CD4-positive, alpha-beta T cell treated with Interleukin-17A for 1 hour (primary cell): ENCODE data around the gene SLC9A7.
"Not testable (repeated sequence)": the region's sequence is repeated elsewhere in the genome, so short reads cannot be mapped to it uniquely, and the experiment has no call there.

ENCODE experiments used
- DNase-seq: peaks from one replicate; pipeline ENCODE4 v3.0.0-alpha.2; 2020

SLC9A7 gene

DNA sequence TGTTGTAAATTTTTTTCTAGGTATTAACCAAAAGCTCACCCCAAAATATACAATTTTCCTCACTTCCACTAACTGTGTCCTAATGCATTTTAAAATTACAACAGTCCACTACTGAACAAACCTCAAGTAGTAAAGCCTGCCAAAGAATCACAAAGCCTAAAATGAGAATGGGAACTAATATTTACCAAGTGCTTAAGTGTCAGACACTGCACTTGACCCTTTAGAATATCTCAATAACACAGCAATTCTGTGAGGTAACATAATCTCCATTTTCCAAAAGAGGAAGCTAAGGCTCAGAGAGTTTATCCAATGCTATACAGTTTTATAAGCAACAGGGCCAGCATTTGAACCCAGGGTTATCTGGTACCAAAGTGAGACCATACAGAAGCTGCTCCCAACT, 4.9 kb downstream of the SLC9A7 start:
- no peak for DNase-seq

DNA sequence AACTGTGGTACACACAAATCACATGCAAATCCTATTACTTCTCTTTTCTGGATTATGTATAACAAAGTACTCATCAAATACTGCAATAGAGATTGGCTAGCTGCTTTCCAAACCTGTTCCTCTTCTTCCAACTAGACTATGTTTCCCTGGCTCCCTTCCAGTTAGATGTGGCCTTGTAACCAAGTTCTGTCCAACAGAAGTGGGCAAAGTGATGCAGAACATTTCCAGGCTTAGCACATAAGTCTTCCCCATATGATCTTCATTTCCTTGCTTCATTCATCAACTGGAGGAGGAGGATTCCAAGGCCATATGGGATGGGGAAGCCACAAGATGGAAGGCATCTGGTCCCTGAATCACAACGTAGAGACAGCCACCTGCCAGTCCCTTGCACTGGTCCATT, 8.0 kb downstream of the SLC9A7 start:
- DNase-seq, result no peak

DNA sequence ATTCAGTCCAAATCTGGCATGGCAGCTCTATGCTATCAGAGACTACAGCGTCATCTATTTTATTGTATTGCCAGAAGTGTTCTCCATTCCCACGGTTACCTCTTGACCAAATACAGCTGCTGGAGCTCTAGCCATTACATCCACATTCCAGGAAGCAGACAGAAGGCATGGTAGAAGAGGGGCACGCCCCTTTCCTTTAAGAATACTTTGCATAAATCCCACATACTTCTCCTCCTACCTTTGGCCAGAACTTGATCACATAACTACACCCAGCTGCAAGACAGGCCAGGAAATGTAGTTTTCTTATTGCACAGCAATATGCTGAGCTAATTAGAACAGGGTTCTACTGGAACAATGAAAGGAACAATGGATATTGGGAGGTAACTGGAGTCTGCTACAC, 14.9 kb downstream of the SLC9A7 start:
- DNase-seq, result no peak

DNA sequence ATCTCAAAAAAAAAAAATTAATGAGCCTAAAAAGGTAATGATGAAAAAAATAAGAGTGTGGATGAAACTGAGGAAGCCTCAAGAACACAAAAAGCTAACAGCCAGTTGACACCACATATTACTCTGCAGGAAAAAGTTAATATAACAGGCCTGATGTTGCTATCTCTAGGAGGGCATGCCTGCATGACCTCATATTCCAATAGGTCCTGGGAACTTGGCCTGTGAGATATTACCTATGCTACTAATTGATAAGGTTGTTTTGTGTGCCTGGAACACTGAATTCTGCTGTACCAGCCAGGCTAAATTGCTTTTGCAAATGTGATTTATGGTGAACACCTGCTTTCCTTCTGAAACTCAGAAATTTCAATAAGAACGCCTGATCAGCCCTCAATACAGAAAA, 15.9 kb downstream of the SLC9A7 start:
- DNase-seq, result no peak

DNA sequence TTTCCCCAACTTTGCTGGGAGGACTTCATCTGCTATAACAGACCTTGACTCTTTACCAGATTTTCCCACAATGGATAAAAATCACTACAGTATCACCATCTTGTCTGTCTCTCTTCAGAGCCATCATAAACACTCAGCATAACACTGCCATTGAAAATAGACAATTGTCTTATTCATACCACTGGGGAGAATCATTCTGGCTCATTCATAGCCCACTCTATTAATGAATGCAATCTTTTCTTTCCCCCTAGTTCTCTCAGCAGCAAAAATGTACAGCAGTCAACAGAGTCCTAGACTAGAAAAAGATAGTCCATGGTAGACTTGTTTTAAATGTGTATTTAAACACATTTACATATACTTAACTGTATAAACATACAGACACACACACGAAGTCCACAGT, 19.2 kb downstream of the SLC9A7 start:
- no peak for DNase-seq

DNA sequence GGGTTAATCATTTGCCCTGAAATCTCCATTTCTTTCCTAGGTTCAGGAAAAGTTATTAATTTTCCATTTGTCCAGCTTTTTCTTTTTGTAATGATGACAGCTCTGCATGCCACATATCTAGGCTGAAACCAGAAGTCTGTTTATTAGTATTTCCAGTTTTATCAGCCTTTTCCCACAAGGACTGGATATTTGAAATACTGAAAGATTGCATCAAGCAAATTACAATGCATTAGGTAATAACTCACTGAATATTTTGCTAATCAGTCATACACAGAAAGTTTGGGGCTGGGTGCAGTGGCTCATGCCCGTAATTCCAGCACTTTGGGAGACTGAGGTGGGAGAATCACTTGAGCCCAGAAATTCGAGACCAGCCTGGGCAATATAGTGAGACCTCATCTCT, 21.5 kb downstream of the SLC9A7 start:
- no peak for DNase-seq

DNA sequence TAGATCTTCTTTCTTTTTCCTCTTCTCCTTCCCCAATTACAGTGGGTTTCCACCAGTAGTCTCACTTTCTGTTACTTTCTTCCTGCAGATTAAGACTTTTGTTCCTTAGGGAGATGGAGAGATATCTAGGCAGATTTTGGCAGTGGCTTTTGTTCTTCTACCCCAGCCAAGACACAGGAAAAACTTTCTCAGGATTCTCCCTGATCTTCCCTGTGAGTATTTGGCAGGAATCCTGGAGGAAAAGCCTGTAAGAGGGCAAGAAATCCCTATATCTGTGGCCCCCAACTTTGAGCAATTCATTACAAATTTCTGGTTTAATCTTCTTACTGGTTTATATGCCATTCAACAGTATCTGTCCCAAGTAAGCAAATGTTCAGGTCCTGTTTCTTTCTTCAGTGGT, 21.9 kb downstream of the SLC9A7 start:
- DNase-seq, result no peak

DNA sequence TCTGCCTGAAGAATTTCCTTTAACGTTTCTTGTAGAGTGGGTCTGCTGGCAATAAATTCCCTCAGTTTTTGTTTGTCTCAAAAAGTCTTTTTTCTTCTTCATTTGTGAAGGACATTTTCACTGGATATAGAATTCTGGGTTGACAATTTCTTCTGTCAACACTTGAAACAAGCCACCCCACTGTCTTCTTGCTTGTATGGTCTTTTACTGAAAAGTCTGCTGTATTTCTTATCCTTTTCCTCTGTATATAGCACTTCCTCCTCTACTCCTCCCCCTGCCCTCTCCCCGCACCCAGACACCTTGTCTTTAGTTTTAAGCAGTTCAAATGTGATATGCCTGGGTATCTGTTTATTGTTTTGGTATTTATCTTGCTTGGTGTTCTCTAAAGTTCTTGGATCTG, 23.3 kb downstream of the SLC9A7 start:
- no peak for DNase-seq

DNA sequence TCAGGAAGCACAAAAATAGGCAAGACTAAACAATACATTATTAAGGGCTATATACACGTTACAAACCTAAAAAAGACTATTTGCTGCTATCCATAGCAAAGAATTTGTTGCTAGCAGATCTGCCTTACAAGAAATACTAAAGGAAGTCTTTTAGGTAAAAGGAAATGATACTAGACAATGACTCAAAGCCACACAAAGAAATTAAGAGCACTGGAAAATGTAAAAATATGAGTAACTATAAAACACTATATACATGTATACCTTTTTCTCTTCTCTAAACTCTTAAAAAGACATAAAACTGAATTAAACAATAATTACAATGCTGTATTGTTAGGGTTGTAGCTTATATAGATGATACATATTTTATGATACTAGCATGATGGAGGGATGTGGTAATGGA, 25.7 kb downstream of the SLC9A7 start:
- no peak for DNase-seq

DNA sequence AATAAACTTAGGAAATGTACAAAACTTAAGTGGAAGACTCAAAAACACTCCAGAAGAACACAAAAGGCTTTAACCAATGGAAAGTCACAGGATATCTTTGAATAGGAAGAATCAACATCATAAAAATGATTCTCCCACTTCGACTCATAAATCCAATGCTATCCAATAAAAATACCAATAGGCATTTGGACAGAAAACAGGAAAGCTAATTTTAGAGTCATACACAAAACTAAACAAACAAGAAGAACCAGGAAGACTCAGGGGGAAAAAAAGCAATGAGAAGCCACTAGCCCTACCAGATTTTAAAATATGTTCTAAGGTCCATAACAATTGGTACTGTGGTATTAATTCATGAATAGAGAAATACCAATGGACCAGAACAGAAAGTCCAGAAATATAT, 28.2 kb downstream of the SLC9A7 start:
- no peak for DNase-seq

DNA sequence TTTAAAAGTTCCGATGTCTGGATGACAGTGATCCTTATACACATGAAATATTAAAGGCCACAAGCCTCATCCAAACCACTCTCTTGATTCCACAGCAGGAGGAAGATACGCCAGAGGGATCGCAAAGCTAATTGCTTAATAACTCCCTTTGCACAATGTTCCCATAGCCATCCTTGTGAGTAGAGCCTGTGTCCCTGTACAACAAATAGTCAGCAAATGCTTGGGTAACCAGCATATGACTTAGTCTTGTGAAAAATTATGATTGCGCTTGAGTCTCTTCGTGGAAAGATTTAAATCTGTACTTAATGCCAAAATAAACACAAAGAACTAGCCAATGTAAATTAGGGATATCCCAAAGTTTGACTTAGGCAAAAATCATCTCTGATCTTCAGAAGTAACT, 31.5 kb downstream of the SLC9A7 start:
- no peak for DNase-seq

DNA sequence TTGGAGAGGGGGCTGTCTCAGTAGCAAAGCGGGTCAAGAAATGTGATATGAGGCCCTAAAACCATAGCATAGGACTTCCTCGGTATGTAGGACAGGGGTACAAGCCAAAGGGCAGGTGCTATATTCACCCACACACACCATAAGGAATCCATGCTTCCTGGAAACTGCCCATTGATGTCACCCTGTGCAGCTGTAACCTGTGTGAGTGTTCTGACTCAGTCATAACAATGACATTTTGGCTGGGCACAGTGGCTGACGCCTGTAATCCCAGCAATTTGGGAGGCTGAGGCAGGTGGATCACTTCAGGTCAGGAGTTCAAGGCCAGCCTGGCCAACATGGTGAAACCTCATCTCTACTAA, 35.4 kb downstream of the SLC9A7 start:
- not testable (repeated sequence) for DNase-seq

DNA sequence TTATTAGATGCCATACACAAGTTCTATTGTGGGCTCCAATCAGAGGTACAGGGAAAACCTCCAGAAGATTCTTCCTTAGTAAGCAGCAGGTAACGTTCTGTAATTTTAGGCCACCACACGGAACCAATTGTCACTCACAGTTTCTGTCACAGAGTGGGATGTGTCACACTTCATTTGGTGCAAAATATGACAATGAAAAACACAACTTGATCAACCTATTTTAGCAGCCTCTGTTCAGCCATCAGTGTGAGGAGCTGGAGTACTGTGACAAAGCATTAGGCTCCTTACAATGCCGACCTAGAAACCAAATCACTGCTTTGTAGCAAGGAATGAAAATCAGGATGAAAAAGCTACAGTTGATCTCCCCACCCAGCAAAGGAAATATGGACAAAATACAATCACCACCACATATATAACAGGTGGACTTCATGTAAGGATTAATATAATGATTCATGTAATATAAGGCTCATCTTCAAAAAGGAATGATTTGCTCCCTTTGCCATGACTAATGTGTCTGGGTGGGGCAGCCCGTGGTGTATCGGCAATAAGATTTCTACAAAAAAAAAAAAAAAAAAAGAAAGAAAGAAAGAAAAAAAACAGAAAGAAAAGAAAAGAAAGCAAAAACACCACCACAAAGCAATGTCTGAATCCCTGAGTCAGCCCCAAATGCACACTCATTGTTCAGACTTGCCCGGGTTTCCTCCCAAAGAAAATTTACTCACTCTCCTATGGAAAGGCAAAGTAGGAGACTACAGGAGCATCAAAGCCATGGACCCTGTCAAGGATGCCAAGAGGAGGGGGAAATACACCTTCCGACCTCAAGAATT, 36.0 kb downstream of the SLC9A7 start:
- DNase-seq, result no peak

DNA sequence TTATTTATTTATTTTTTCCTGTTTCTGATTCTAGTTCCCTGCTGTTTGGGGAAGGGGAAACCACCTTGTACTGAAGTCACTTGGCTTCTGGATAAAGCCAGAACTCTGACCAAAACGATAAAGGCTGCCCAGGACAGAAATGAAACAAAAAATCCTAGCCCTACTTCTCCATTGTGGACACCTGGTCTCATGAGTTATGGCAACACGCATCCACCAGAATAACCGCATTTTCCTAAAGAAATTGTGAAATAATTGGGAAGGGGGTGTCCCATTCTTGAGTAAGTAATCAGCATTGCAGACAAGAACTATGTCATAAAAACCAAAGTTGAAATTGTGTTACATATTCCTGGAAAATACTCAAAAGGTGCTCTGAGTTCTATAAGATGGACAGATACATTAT, 42.1 kb downstream of the SLC9A7 start:
- DNase-seq, result no peak

DNA sequence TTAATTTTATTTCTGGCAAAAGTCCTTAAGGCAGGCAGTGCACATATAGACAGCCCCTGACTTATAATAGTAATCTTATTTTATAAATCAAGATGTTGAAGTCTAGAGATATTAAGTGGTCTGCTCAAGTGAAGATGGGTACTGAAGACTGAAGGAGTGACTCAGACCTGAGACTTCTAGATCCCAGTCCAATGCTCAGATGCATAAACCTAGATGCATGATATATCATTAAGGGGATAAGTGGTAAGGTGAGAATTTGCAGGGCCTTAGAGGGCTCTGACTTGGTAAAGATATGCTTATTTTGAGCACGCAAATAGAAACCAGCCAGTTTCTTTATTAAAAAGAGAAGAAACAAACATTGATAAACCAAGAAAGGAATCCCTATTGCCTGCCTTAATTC, 42.9 kb downstream of the SLC9A7 start:
- no peak for DNase-seq

DNA sequence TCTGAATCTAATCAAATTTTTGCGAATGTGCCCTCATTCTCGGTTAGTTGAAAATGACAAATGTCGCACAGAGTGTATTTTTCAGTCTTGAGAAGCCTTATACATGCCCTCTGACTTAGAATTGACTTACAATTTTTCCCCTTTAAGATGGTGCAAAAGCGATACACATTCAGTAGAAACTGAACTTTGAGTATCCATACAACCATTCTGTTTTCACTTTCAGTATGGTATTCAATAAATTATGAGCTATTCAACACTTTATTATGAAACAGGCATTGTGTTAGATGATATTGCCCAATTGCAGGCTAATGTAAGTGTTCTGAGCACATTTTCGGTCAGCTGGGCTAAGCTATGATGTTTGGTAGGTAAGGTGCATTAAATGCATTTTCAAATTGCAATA, 43.4 kb downstream of the SLC9A7 start:
- DNase-seq, result no peak

DNA sequence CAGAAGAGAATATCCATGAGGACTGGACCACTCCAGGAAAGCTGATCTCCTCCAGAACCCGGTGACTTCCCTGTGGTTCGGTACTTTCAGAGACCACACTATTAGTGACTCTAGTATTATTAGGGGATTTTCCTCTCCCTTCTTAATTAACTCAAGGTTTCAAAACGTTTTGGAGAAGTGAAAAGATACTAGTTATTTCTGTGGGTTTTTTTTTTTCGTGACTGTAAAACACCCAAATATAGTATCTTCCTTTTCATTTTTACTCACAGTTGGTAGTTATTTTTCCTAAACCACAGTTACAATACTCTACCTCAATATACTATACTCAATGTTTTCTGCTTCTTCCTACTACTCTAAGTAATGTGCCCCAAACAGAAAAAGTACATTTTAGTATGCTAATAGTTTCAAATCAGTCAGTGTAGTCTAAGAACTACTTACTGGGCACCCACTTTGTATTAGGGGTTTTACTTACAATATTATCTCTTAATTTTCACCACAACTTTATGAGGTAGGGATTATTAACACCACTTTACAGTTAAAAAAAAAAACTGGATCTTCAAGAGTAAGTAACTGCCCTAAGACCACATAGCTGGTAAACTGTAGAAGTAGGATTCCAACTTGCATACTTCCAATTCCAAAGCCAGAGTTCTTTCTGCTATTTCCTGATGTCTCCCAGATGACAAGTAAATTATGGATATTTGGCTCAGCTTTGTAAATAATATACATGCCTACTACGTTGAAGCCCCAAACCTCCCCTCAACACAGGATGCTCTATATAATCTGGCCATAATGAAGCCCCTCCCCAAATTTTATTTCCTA, 45.0 kb downstream of the SLC9A7 start:
- DNase-seq, result no peak

DNA sequence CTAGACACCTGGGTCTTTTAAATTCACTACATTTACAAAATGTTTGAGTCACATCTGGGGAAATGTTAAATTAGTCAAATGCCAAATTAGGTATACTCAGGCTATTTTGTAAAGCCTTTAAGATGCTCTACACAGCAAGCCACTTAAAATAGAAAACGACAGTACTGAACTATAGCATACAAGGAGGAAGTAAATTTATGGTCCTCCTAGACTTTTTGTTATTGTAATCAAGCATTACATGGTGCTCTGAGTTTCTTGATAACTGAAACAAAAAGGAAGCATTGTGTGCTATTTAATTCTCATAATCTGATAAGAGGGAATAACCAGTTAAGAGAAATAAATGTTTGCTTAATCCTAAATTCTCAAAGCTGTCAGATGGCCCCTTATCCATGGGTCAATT, 46.2 kb downstream of the SLC9A7 start:
- no peak for DNase-seq

DNA sequence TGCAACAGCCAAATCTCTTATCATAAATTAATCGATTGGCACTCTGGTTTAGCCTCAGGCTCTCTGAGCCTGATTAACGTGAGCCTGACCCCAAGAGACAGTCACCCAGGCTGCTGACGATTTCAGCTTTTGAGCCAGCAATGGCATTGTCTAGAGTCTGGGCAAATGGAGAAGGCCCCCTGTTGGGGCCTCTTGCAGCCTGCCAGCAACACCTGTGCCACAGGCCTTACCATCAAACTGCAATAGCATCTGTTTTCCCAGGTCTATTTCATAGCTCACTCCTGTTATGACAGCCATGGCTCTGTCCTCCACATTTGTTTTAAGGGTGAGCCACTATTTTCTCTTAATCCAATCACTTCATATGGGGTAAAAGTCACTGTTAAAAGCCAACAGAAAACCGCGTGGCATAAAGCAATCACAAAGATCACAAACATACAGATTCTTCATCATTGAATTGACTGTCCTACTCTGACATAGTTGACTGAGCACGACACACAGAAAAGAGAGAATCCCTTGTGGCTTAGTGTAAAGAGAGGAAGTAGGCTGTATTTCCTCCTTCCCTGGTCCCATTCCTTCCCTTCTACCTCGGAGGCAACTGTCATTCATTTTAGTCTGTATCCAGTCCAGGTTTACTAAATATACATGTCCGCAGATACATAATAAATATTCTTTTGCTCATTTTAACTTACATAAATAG, 47.8 kb downstream of the SLC9A7 start:
- no peak for DNase-seq

DNA sequence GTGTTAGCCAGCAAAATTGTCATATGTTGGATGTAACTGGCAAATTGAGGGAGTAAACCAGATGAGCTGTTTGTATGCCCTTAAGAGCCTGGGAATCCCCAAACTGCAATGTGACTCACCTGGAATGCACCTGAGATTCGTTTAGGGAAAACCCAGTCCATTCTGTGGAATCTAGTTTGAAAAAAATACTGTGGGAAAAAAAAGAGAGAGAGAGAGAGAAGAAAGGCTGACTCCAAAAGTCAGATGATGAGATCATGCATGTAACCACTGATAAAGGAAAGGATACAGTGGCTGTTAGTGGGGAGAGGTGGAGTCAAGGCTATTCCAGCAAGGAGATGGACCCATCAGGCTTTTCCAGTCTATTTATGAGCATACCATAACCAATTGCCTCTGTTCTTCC, 48.5 kb downstream of the SLC9A7 start:
- DNase-seq, result no peak

DNA sequence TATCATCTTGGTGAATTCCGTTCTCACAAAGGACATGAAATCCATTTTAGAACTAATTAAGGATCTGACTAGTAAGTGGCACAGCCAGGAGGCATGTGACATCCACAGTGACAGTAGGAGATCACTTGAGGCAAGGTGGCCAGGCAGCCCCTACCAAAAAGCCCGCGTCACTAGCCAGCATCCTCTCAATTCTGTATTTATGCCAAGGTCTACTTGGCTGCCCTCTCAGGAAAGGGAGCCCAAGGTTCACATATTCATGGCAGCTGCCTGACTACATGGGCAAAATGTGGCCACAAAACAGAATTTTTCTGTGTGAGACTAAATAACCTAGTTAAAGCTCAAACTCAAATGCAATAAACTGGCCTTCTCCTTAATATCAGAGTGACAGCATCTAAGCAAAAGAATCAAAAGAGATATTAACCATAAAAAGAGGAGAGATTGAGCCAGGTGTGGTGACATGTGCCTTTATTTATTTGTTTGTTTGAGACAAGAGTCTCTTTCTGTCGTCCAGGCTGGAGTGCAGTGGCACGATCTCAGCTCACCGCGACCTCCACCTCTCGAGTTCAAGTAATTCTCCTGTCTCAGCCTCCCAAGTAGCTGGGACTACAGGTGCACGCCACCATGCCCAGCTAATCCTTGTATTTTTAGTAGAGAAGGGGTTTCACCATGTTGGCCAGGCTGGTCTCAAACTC, 51.5 kb downstream of the SLC9A7 start:
- DNase-seq, result no peak

DNA sequence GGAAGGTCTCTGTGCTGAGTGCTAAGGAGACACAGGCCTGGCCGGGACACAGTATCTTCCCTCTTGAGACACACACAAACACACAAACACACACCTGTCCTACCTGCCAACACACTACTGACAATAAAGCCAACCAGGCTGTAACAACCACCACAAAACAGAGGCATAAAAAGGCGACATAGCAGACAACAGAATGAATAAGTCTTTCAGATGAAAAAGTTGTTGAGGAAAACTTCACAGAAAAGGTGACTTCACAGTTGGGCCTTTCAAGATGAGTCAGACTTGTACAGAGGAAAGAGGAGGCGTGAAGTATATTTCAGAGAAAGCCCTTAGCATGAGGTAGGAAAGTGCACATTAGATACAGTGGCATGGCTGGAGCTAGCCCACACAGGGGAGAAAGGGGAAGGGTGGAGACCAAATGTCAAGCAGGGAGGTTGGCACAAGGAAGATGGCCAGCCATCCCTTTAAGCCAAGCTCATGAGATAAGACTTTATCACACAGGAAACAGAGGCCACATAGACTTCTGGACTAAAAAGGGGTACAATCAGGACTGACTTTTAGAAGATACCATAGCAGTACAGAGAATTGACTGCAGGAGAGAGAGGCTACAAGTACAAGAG, 54.0 kb downstream of the SLC9A7 start:
- DNase-seq, result peak; percentile 1

DNA sequence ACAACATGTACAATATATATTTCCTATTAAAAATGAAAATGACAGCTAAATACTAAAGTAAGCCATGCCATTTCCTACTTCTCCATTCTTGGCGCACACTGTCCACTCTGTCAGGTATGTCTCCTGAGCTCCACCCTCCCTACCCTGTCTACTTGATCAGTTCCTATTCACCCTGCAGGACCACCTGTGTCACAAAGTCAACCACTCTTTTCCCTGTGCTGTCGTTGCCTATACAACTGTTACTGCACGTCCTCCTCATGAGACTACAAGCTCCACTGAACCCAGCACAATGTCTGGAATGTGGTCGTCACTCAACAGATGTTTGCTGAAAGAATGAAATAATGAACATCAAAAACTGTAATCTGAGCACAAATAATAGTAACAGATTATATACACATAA, 54.9 kb downstream of the SLC9A7 start:
- no peak for DNase-seq
